GM23248 (cell line): ENCODE measurements around the gene SUN1. TPM values are rescaled to one million over a fixed set of nuclear protein-coding genes. Genes with fewer than 3 reads are reported as not detected.

Experiments
- DNase-seq: peaks from one replicate; pipeline ENCODE4 v3.0.0-alpha.2; 2015
- H2AFZ ChIP-seq: fragments of 200-600 bp; sonication (generic); 2 replicates; pipeline ENCODE4 v1.6.1; 2016; ENCODE audit warnings: antibody characterized with exemption
- H3F3A ChIP-seq: fragments of 200-600 bp; sonication (generic); 2 replicates; pipeline ENCODE4 v1.6.1; 2016; ENCODE audit warnings: mild to moderate bottlenecking, antibody characterized with exemption, mixed run types; ENCODE audit not compliant: insufficient read depth
- H3K27ac ChIP-seq: fragments of 200-600 bp; sonication (generic); 2 replicates; pipeline ENCODE4 v1.5.1; 2016; ENCODE audit warnings: mild to moderate bottlenecking
- H3K27me3 ChIP-seq: fragments of 200-600 bp; sonication (generic); replicated peaks from 2 replicates; pipeline ENCODE4 v1.6.1; 2016; ENCODE audit warnings: mild to moderate bottlenecking; ENCODE audit not compliant: insufficient read depth
- H3K36me3 ChIP-seq: fragments of 200-600 bp; sonication (generic); 2 replicates; pipeline ENCODE4 v1.6.1; 2016; ENCODE audit warnings: low read depth, mild to moderate bottlenecking
- H3K4me1 ChIP-seq: fragments of 200-600 bp; sonication (generic); 2 replicates; pipeline ENCODE4 v1.6.1; 2016; ENCODE audit warnings: mild to moderate bottlenecking; ENCODE audit not compliant: insufficient read depth
- H3K4me2 ChIP-seq: fragments of 200-600 bp; sonication (generic); one replicate; pipeline ENCODE4 v1.6.1; 2016; ENCODE audit warnings: mild to moderate bottlenecking; ENCODE audit not compliant: unreplicated experiment
- H3K4me3 ChIP-seq: fragments of 200-600 bp; sonication (generic); 2 replicates; pipeline ENCODE4 v1.5.1; 2016; ENCODE audit warnings: mild to moderate bottlenecking
- H3K79me2 ChIP-seq: fragments of 200-600 bp; sonication (generic); 2 replicates; pipeline ENCODE4 v1.6.1; 2016; ENCODE audit warnings: mild to moderate bottlenecking; ENCODE audit not compliant: insufficient read depth
- H3K9ac ChIP-seq: fragments of 200-600 bp; sonication (generic); 2 replicates; pipeline ENCODE4 v1.6.1; 2016; ENCODE audit warnings: mild to moderate bottlenecking
- H3K9me2 ChIP-seq: fragments of 200-600 bp; sonication (generic); 2 replicates; pipeline ENCODE4 v1.6.1; 2016; ENCODE audit warnings: mixed run types, mild to moderate bottlenecking, moderate library complexity; ENCODE audit not compliant: insufficient read depth
- H3K9me3 ChIP-seq: fragments of 200-600 bp; sonication (generic); one replicate; pipeline ENCODE4 v1.6.1; 2017; ENCODE audit warnings: low read depth
- H4K20me1 ChIP-seq: fragments of 200-600 bp; sonication (generic); 2 replicates; pipeline ENCODE4 v1.6.0; 2016; ENCODE audit not compliant: insufficient read depth
- EZH2 ChIP-seq: fragments of 200-600 bp; sonication (generic); IDR thresholded peaks from 2 replicates; pipeline ENCODE4 v1.6.1; 2018; ENCODE audit warnings: antibody characterized with exemption, mild to moderate bottlenecking; ENCODE audit not compliant: insufficient read depth, poor library complexity, severe bottlenecking
- EZH2phosphoT487 ChIP-seq: fragments of 200-600 bp; sonication (generic); IDR thresholded peaks from 2 replicates; pipeline ENCODE4 v1.6.1; 2018; ENCODE audit warnings: antibody characterized with exemption, moderate library complexity, mild to moderate bottlenecking, low read depth; ENCODE audit not compliant: insufficient read depth
- WGBS, 2 experiments: methylation state at CpG; one replicate each; pipeline ENCODE4 v1.1.6; 2015 to 2017; ENCODE audit warnings: low lambda C conversion rate in 2 of 2, low coverage in 1 of 2; ENCODE audit errors: missing lambda C conversion rate in 2 of 2; 5-methylcytosine and 5-hydroxymethylcytosine counted together
- in situ Hi-C: fragments of 300-500 bp; cut with MboI; formaldehyde crosslinking; loops from 2 replicates; pipeline ENCODE4 v1.15.0; 2020
- polyA plus RNA-seq: library from polyadenylated mRNA; unstranded; fragments of >200 nt; fragmentation: Nextera tagmentation; extraction: Ambion mirVana; gene quantifications from 2 replicates; pipeline ENCODE4 v1.2.1, GENCODE V29; 2016
- total RNA-seq: library from RNA; depleted of rRNA; stranded (reverse); fragments of >200 nt; shearing (Covaris generic); gene quantifications from 2 replicates; pipeline ENCODE4 v1.2.3, GENCODE V29; 2014

Gene SUN1
- total and polyA plus RNA-seq, 2 experiments from 2014 or later, result 74.0 to 104 TPM

DNA sequence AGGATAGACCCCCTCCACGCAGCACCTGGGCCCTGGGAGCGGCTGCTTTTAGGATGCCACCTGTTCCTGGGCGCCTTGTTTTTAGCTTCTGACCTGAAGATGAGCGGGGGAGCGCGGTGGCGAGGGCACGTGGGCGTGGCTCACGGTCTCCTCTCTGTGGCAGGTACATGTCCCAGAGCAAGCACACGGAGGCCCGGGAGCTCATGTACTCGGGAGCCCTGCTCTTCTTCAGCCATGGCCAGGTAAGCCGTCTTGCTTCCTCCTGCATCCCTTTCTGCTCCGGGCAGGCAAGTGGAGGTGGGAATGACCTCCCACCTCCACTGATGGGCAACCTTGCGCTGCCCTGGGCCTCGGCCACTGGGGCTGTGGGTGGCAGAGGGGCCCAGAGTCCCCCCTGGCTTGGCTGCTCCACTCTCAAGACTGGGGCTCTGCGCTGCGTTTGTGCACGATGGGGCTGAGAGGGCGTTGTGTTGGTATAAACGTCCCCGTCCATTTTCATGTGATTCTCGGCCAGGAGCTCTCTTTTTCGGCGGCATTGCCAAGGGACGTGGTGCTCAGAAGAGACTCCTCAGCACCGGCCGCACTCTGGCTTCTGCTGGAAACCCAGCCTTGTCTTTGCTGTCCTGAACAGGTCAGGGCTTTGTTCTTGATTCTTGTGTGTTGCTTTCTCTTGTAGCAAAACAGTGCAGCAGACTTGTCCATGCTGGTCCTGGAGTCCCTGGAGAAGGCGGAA, 53.8 kb downstream of the SUN1 start:
- in situ Hi-C loops, result no loop called here
- H3K9me3 ChIP-seq, result no peaks in the 10 kb centered on the region
- no peaks in the 10 kb centered on the region for H3K36me3 ChIP-seq
- no peaks in the 10 kb centered on the region for H3K9me2 ChIP-seq
- no peak overlapping the region for H3K4me2 ChIP-seq
- TF ChIP-seq EZH2phosphoT487 (no peak), EZH2 (no peak)
- H3K9ac ChIP-seq, result no peak overlapping the region
- H2AFZ ChIP-seq, result no peak overlapping the region
- H3K4me3 ChIP-seq, result no peak overlapping the region
- H3K27ac ChIP-seq, result no peak overlapping the region
- H4K20me1 ChIP-seq, result no peaks in the 10 kb centered on the region
- no peak for DNase-seq
- no peaks in the 10 kb centered on the region for H3K27me3 ChIP-seq
- peaks cover 56% of the 10 kb centered on the region for H3K79me2 ChIP-seq
- no peaks in the 10 kb centered on the region for H3F3A ChIP-seq
- 90 to 93% methylated on average over 28 to 30 of the region's 30 CpGs for WGBS, 2 experiments
- no peaks in the 10 kb centered on the region for H3K4me1 ChIP-seq

DNA sequence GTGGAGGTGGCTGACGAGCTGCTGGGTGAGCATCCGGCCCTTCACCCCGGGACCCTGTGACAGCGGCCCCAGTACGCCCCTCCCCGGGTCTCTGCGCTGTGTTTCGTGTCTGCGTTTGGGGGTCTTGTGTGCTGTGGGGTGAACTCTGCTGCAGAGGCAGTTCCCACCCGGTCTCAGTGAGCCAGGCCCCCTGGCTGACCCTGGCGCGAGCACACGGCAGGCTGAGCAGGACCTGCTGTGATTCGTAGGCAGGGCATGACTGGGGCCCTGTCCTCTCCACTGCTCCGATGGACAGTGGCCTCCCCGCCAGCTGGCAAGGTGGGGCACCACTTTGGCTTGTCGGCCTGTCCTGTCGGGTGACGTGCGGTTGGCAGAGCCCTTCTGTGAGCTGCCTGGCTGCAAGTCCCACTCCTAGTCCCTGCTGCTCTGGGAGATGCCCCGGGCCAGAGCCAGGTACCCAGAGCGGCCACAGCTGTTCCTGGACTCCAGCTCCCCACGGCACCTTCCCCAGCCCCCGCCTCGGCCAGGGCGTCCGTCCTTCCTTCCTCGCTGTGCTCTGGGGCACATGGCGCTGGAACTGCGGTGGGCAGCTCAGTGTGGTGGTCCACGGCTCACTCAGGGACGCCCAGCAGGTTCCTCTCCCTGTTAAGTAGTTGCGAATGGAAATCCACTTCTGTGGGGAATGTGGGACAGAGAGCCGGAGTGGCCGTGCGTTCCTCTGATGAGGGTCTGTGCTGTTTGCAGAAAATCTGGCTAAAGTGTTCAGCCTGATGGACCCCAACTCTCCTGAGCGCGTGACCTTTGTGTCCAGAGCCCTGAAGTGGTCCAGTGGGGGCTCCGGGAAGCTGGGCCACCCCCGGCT, 54.6 kb downstream of the SUN1 start:
- Histone ChIP-seq H3K79me2 (peaks cover 48% of the 10 kb centered on the region), H3K4me3 (no peak overlapping the region), H3F3A (no peaks in the 10 kb centered on the region), H3K4me1 (no peaks in the 10 kb centered on the region), H2AFZ (no peak overlapping the region), H3K4me2 (no peak overlapping the region), H4K20me1 (no peaks in the 10 kb centered on the region), H3K9me3 (no peaks in the 10 kb centered on the region), H3K36me3 (no peaks in the 10 kb centered on the region), H3K27me3 (no peaks in the 10 kb centered on the region), H3K27ac (no peak overlapping the region), H3K9ac (no peak overlapping the region), H3K9me2 (no peaks in the 10 kb centered on the region)
- in situ Hi-C loops, result no loop called here
- TF ChIP-seq EZH2phosphoT487, result no peak
- no peak for TF ChIP-seq EZH2
- DNase-seq, result no peak
- 94 to 95% methylated on average over 36 to 40 of the region's 40 CpGs for WGBS, 2 experiments

DNA sequence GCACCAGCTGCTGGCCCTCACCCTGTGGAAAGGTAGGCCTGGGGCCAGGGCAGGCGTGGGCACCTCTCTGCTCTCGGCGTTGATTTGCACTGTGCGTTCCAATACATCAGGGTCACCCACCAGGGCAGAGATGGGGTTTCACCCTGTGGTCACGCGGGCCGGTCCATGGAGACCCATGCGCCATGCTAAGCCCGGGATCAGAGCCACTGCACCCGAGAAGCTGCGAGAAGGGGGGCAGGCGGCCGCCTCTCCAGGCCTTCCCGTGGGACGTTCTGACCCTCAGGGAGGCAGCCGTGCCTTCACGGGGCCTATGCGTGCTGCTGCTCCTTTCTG, 55.2 kb downstream of the SUN1 start:
- TF ChIP-seq EZH2, result no peak
- TF ChIP-seq EZH2phosphoT487, result no peak
- no peak overlapping the region for H3K4me3 ChIP-seq
- WGBS, 2 experiments, result 95 to 98% methylated on average over 18 of the region's 18 CpGs
- H3K9me2 ChIP-seq, result no peaks in the 10 kb centered on the region
- H2AFZ ChIP-seq, result no peak overlapping the region
- H3F3A ChIP-seq, result no peaks in the 10 kb centered on the region
- no peak overlapping the region for H3K9ac ChIP-seq
- no peak overlapping the region for H3K4me2 ChIP-seq
- H3K27me3 ChIP-seq, result no peaks in the 10 kb centered on the region
- no peaks in the 10 kb centered on the region for H3K9me3 ChIP-seq
- H3K4me1 ChIP-seq, result no peaks in the 10 kb centered on the region
- peaks cover 42% of the 10 kb centered on the region for H3K79me2 ChIP-seq
- H3K36me3 ChIP-seq, result no peaks in the 10 kb centered on the region
- no peaks in the 10 kb centered on the region for H4K20me1 ChIP-seq
- no peak overlapping the region for H3K27ac ChIP-seq
- DNase-seq, result no peak
- in situ Hi-C loops, result no loop called here

DNA sequence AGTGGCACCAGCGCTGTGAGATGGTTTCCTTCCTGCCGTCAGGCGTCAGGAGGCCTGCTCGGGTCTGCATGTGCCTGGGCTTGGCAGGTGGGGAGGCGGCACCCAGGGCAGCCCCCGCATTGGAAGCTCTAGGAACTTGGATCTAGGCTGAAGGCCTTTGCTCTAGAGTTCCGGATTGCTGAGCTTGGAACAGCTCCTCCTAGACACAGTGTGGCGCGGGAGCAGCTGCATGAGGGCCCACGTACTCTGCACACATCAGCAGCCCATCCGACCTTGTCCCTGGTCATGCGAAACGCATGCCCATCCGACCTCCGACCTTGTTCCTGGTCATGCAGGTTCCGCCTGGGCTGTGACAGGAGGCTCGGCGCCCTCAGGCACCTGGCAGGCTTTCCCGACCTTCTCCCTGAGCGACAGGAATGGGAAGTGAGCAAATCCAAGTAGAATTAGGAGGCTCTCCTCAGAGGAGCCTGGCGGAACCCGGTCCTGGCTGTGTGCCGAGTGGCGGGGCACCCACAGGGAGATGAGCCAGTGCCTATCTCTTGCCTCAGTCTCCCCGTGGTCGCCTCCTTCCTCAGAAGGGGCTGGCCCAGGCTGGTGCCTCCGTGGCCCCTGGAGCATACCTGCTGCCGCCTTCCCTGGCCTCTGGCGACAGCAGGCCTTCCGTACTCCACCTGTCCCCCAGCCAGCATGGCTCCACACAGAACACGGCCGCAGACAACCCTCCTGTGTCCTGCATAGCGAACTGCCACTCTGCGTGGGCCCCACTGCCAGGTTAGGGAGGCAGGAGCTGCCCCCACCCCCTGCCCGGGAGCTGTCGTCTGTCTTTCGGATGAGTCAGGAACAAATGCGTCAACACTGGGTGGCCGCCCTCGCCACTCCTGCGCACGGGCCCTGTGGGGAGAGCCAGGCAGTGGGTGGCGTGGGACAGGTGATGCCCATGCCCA, 56.1 kb downstream of the SUN1 start:
- Histone ChIP-seq H3K9me2 (no peaks in the 10 kb centered on the region), H2AFZ (no peak overlapping the region), H3K9ac (no peak overlapping the region), H3K4me1 (no peaks in the 10 kb centered on the region), H3F3A (no peaks in the 10 kb centered on the region), H3K79me2 (peaks cover 33% of the 10 kb centered on the region), H3K27me3 (no peaks in the 10 kb centered on the region), H3K36me3 (no peaks in the 10 kb centered on the region), H4K20me1 (no peaks in the 10 kb centered on the region), H3K27ac (no peak overlapping the region), H3K4me2 (no peak overlapping the region), H3K9me3 (no peaks in the 10 kb centered on the region), H3K4me3 (no peak overlapping the region)
- no peak for DNase-seq
- 92 to 93% methylated on average over 40 to 43 of the region's 43 CpGs for WGBS, 2 experiments
- in situ Hi-C loops, result no loop called here
- TF ChIP-seq EZH2phosphoT487 (no peak), EZH2 (no peak)
